ENCODE data around the gene BRIP1. TPM values are rescaled to one million over a fixed set of nuclear protein-coding genes. Genes with fewer than 3 reads are reported as not detected.

Gene BRIP1
- polyA plus RNA-seq, 1 of the 3 experiments (the other 2 are of a cell fraction), result 2.0 TPM

DNA sequence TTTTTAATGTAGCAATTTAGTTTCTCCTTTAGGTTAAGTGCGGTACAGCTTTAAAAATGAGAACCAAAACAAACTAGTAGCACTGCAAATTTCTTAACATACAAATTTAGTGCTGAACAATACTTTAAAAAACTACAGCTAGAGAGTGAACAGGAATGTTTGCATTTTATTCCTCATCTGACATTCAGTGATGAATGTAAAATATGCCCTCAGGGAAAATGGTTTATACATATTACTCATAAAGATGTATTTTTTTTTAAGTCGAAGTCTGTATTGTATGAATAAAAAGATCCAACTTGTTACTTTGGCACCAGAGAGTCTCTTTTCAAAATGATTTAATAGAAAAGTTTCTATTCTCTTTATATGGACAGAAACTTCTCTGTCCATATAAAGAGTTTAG is 96.8 kb downstream of the BRIP1 start:
- peaks cover 17 to 48% of the 10 kb centered on the region in 2 experiments for H3K36me3 ChIP-seq (replicated peaks in 1 of 2; ENCODE audit: control insufficient read depth in 1 of 2, insufficient read depth in 2 of 2, low read length in 1 of 2)
- CTCF ChIA-PET, result interaction anchor here (2.0 kb wide), 1 partner anchor 14 kb away, joined by 7 read pairs; no protein-coding TSS in a partner anchor
- H4K20me1 ChIP-seq (ENCODE audit: insufficient read depth), result no peaks in the 10 kb centered on the region
- no peak overlapping the region for H2AFZ ChIP-seq (ENCODE audit: low read depth)
- no peak overlapping the region; a peak in 1 of 4 replicates for H3K27ac ChIP-seq (ENCODE audit: low read depth in 2 of 2, low read length in 1 of 2)
- peaks cover 20% of the 10 kb centered on the region; the same call in 1 of the 2 replicates for H3K9me3 ChIP-seq
- no peaks in the 10 kb centered on the region for H3K27me3 ChIP-seq (ENCODE audit: insufficient read depth)
- TF ChIP-seq RXRA (IDR thresholded peaks at IDR 0.05; ENCODE audit: borderline replicate concordance, low read depth) (no peak), CHD2 (IDR thresholded peaks at IDR 0.05; ENCODE audit: low read length, partially characterized antibody) (no peak), SMC3 (IDR thresholded peaks at IDR 0.05; ENCODE audit: low read depth, low read length) (no peak), RCOR1 (IDR thresholded peaks at IDR 0.05; ENCODE audit: low read length) (no peak), GABPA (IDR thresholded peaks at IDR 0.05; ENCODE audit: low read depth) (no peak), YY1 (IDR thresholded peaks at IDR 0.05; ENCODE audit: low read depth) (no peak), SIN3A (IDR thresholded peaks at IDR 0.05; ENCODE audit: borderline replicate concordance, low read depth, low read length) (no peak), MEF2A (IDR thresholded peaks at IDR 0.05; ENCODE audit: borderline replicate concordance, low read depth) (no peak), FOSL2 (IDR thresholded peaks at IDR 0.05; ENCODE audit: borderline replicate concordance, low read depth) (no peak), JUND (IDR thresholded peaks at IDR 0.05) (no peak), GATA2 (CRISPR knock-in tag; IDR thresholded peaks at IDR 0.05) (no peak), EZH2phosphoT487 (IDR thresholded peaks at IDR 0.05; ENCODE audit: borderline replicate concordance, low read depth) (no peak), FOXJ3 (CRISPR knock-in tag; IDR thresholded peaks at IDR 0.05) (no peak)
- TF ChIP-seq, protein P1, sequence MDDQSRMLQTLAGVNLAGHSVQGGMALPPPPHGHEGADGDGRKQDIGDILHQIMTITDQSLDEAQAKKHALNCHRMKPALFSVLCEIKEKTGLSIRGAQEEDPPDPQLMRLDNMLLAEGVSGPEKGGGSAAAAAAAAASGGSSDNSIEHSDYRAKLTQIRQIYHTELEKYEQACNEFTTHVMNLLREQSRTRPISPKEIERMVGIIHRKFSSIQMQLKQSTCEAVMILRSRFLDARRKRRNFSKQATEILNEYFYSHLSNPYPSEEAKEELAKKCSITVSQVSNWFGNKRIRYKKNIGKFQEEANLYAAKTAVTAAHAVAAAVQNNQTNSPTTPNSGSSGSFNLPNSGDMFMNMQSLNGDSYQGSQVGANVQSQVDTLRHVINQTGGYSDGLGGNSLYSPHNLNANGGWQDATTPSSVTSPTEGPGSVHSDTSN (IDR thresholded peaks at IDR 0.05), result no peak
- TF ChIP-seq, protein P2, sequence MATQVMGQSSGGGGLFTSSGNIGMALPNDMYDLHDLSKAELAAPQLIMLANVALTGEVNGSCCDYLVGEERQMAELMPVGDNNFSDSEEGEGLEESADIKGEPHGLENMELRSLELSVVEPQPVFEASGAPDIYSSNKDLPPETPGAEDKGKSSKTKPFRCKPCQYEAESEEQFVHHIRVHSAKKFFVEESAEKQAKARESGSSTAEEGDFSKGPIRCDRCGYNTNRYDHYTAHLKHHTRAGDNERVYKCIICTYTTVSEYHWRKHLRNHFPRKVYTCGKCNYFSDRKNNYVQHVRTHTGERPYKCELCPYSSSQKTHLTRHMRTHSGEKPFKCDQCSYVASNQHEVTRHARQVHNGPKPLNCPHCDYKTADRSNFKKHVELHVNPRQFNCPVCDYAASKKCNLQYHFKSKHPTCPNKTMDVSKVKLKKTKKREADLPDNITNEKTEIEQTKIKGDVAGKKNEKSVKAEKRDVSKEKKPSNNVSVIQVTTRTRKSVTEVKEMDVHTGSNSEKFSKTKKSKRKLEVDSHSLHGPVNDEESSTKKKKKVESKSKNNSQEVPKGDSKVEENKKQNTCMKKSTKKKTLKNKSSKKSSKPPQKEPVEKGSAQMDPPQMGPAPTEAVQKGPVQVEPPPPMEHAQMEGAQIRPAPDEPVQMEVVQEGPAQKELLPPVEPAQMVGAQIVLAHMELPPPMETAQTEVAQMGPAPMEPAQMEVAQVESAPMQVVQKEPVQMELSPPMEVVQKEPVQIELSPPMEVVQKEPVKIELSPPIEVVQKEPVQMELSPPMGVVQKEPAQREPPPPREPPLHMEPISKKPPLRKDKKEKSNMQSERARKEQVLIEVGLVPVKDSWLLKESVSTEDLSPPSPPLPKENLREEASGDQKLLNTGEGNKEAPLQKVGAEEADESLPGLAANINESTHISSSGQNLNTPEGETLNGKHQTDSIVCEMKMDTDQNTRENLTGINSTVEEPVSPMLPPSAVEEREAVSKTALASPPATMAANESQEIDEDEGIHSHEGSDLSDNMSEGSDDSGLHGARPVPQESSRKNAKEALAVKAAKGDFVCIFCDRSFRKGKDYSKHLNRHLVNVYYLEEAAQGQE (IDR thresholded peaks at IDR 0.05; ENCODE audit: low read depth, low read length), result no peak
- TF ChIP-seq, protein P3, sequence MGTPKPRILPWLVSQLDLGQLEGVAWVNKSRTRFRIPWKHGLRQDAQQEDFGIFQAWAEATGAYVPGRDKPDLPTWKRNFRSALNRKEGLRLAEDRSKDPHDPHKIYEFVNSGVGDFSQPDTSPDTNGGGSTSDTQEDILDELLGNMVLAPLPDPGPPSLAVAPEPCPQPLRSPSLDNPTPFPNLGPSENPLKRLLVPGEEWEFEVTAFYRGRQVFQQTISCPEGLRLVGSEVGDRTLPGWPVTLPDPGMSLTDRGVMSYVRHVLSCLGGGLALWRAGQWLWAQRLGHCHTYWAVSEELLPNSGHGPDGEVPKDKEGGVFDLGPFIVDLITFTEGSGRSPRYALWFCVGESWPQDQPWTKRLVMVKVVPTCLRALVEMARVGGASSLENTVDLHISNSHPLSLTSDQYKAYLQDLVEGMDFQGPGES (IDR thresholded peaks at IDR 0.05; ENCODE audit: low read depth, low read length), result no peak
- TF ChIP-seq, protein P4, sequence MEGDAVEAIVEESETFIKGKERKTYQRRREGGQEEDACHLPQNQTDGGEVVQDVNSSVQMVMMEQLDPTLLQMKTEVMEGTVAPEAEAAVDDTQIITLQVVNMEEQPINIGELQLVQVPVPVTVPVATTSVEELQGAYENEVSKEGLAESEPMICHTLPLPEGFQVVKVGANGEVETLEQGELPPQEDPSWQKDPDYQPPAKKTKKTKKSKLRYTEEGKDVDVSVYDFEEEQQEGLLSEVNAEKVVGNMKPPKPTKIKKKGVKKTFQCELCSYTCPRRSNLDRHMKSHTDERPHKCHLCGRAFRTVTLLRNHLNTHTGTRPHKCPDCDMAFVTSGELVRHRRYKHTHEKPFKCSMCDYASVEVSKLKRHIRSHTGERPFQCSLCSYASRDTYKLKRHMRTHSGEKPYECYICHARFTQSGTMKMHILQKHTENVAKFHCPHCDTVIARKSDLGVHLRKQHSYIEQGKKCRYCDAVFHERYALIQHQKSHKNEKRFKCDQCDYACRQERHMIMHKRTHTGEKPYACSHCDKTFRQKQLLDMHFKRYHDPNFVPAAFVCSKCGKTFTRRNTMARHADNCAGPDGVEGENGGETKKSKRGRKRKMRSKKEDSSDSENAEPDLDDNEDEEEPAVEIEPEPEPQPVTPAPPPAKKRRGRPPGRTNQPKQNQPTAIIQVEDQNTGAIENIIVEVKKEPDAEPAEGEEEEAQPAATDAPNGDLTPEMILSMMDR (IDR thresholded peaks at IDR 0.05), result no peak
- DNase-seq, result no peak
- H3K4me1 ChIP-seq (ENCODE audit: control insufficient read depth in 1 of 2, insufficient read depth in 2 of 2, low read depth in 1 of 2, low read length in 1 of 2), result no peaks in the 10 kb centered on the region
- peaks cover 3% of the 10 kb centered on the region for H3K79me2 ChIP-seq (ENCODE audit: insufficient read depth)
- no peaks in the 10 kb centered on the region for H3F3A ChIP-seq (replicated peaks; ENCODE audit: insufficient read depth)
- 71% methylated on average over 2 of the region's 2 CpGs for WGBS (ENCODE audit: low lambda C conversion rate)
- H3K9me2 ChIP-seq, result no peaks in the 10 kb centered on the region
- POLR2A ChIA-PET, result no interaction called here
- H3K9ac ChIP-seq, result no peak overlapping the region
- H3K4me3 ChIP-seq (ENCODE audit: low read depth in 2 of 2, low read length in 1 of 2), result no peak overlapping the region
- no peak overlapping the region for H3K4me2 ChIP-seq

Measured in SK-N-SH (cell line).